WERI-Rb-1 (cell line): ENCODE measurements around the gene PRKCE.

Experiments
- DNase-seq: peaks from one replicate; pipeline ENCODE4 v3.0.0-alpha.2; 2020
- H3K27ac ChIP-seq: fragments of 250-450 bp; sonication (Bioruptor Pico); 2 replicates; pipeline ENCODE4 v1.5.1; 2020; ENCODE audit warnings: mild to moderate bottlenecking, moderate library complexity
- H3K27me3 ChIP-seq: fragments of 250-450 bp; sonication (Bioruptor Pico); 2 replicates; pipeline ENCODE4 v1.5.1; 2021; ENCODE audit warnings: mild to moderate bottlenecking, low read depth, moderate library complexity; ENCODE audit not compliant: insufficient read depth, severe bottlenecking
- H3K36me3 ChIP-seq: fragments of 250-450 bp; sonication (Bioruptor Pico); 2 replicates; pipeline ENCODE4 v1.5.1; 2020; ENCODE audit warnings: mild to moderate bottlenecking, moderate library complexity
- H3K4me3 ChIP-seq: 2 replicates; pipeline ENCODE4 v1.5.1; 2011; ENCODE audit warnings: low read depth, mild to moderate bottlenecking, control low read depth, low read length
- H3K9me3 ChIP-seq: fragments of 250-450 bp; sonication (Bioruptor Pico); 2 replicates; pipeline ENCODE4 v1.5.1; 2021; ENCODE audit warnings: mild to moderate bottlenecking, moderate library complexity; ENCODE audit not compliant: severe bottlenecking
- CTCF ChIP-seq: IDR thresholded peaks from 2 replicates; pipeline ENCODE4 v1.5.1; 2011; ENCODE audit warnings: low read depth, mild to moderate bottlenecking, control low read depth, inconsistent platforms, low read length

Gene PRKCE

DNA sequence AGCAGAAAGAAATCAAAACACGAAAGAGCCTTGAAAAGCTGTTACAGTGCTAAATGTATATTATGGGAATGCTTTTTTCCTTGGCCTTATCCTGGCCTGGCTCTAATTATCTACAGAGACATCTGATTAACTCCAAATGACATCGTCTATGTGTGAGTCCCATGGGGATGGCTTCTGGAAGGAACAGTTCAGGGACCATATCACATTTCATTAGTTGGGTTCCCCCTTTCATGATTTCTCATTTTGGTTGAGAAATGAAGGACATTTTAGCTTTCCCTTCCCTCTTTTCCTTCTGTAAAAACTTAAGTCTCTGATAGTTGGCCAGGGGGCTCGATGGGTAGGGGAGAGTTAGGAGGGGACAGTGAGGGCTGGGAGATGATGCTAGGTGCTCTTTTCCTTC lies 116.7 kb downstream of the PRKCE start:
- Histone ChIP-seq H3K4me3 (no peak overlapping the region), H3K36me3 (no peaks in the 10 kb centered on the region), H3K9me3 (no peaks in the 10 kb centered on the region), H3K27me3 (no peaks in the 10 kb centered on the region), H3K27ac (no peak overlapping the region)
- TF ChIP-seq CTCF = no peak
- DNase-seq = no peak

- H3K27ac ChIP-seq = no peak overlapping the region
- no peak for DNase-seq
- H3K27me3 ChIP-seq = no peaks in the 10 kb centered on the region
- no peaks in the 10 kb centered on the region for H3K9me3 ChIP-seq
- H3K4me3 ChIP-seq = no peak overlapping the region
- H3K36me3 ChIP-seq = no peaks in the 10 kb centered on the region
- TF ChIP-seq CTCF = no peak
Measured at GRCh38 chr2:45769056-45769455, 117.6 kb downstream of the PRKCE start.

DNA sequence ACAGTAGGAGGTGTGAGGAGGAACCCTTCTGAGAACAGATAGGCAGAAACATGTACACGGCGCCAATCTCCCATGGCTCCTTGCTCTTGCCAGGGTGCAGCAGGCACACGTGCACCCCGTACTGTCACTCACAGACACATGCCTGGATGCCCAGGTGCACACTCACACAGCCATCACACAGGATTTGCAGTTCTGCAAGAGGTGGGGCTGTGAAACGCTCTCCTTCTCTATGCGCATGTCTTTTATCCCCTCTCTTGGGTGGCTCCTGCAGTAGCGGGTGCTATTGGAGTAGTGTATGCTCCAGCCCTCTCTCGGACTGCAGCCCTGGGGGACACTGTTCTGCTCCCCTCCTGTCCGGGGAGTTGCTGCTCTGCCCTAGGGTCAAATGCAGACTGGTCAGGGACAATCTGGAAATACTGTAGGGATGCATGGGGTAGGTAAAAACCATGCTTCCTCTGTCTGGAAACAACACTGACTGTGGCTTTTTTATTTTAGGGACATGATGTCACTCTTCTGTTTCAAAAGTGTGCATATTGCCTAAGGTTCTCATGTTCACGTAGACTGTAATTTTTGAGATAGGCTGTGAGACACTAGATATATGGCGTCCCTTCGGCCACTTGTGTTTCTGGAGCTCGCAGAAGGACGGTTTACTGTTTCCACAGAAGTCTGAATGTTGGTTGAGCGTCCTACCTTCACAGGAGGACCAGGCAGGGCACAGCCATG lies 118.5 kb downstream of the PRKCE start:
- H3K36me3 ChIP-seq = no peaks in the 10 kb centered on the region
- no peak overlapping the region for H3K4me3 ChIP-seq
- DNase-seq = no peak
- no peaks in the 10 kb centered on the region for H3K9me3 ChIP-seq
- H3K27me3 ChIP-seq = no peaks in the 10 kb centered on the region
- H3K27ac ChIP-seq = no peak overlapping the region
- TF ChIP-seq CTCF = no peak

DNA sequence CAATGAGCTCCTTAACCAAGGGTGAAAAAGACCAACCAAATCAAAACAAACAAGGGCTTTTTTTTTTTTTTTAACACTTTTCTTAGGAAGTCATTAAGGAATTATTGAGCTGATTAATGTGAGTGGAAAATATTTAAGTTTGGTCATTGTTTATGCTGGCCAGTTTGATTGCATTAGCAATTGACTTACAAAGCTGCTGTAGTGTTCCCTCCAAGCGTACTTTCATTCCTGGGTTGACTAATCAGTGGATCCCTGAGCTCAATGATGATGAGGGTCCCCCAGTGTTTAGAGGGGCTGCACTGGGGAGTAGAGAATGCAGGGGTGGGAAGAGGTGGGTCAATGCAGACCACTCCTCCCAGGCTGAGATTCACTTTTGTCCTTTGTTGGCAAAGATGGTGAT lies 119.3 kb downstream of the PRKCE start:
- Histone ChIP-seq H3K36me3 (no peaks in the 10 kb centered on the region), H3K9me3 (no peaks in the 10 kb centered on the region), H3K27me3 (no peaks in the 10 kb centered on the region), H3K4me3 (peak overlapping the region; percentile 4; the same call in 1 of the 2 replicates), H3K27ac (peak overlapping the region; percentile 51)
- no peak for DNase-seq
- no peak for TF ChIP-seq CTCF

DNA sequence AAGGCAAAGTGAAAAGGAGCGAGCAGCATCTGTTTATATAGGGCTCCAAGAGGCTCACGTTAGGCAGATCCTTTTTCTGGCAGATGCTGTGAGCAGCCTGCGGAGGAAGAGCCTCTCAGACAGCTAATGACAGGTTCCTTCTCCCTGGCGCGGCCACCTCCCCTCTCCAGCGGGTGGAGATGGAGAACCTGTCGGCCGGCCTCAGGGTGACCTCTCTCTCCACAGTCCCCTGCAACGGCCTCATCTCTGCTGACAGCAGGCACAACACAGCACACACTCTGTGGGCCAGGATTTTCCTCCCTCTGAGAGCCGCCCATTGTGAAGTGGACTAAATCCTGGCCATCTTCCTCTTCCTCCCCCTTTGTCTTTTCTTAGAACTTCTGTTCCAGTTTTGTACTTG lies 119.8 kb downstream of the PRKCE start:
- TF ChIP-seq CTCF = 0 out of 2 replicates have a peak, but pooled peaks have one; percentile 24
- Histone ChIP-seq H3K9me3 (no peaks in the 10 kb centered on the region), H3K27ac (peak overlapping the region; percentile 51), H3K36me3 (no peaks in the 10 kb centered on the region), H3K4me3 (peak overlapping the region; percentile 4; the same call in 1 of the 2 replicates), H3K27me3 (no peaks in the 10 kb centered on the region)
- DNase-seq = peak; percentile 93

- no peak overlapping the region; the same call in 1 of the 2 replicates for H3K27ac ChIP-seq
- no peak for TF ChIP-seq CTCF
Measured at GRCh38 chr2:45772038-45772437, 120.6 kb downstream of the PRKCE start.

More at GRCh38 chr2:45772038-45772437, 120.6 kb downstream of the PRKCE start:
- Histone ChIP-seq H3K4me3 (no peak overlapping the region), H3K9me3 (no peaks in the 10 kb centered on the region), H3K36me3 (no peaks in the 10 kb centered on the region), H3K27me3 (no peaks in the 10 kb centered on the region)
- no peak for DNase-seq
